Fibroblast of lung (primary cell): ENCODE data around the gene UBE2D2. TPM values are rescaled to one million over a fixed set of nuclear protein-coding genes. Genes with fewer than 3 reads are reported as not detected.

Experiments used
- DNase-seq, 2 donors: peaks; one replicate each; pipeline versions ENCODE4 v3.0.0 to v3.0.0-alpha.2; 2010; ENCODE audit warnings: low read depth in 2 of 2
- H2AFZ ChIP-seq: 2 replicates; pipeline ENCODE4 v1.5.1; 2012; ENCODE audit warnings: low read length, control low read depth, inconsistent platforms
- H3K27ac ChIP-seq: 2 replicates; pipeline ENCODE4 v1.5.1; 2011; ENCODE audit warnings: low read length, control low read depth; ENCODE audit not compliant: insufficient read depth
- H3K27me3 ChIP-seq: 2 replicates; pipeline ENCODE4 v1.5.1; 2011; ENCODE audit warnings: mild to moderate bottlenecking, low read length; ENCODE audit not compliant: control insufficient read depth, insufficient read depth
- H3K36me3 ChIP-seq: 2 replicates; pipeline ENCODE4 v1.5.1; 2011; ENCODE audit warnings: low read length; ENCODE audit not compliant: control insufficient read depth, insufficient read depth
- H3K4me1 ChIP-seq: 2 replicates; pipeline ENCODE4 v1.5.1; 2011; ENCODE audit warnings: low read length; ENCODE audit not compliant: control insufficient read depth, insufficient read depth; ENCODE audit errors: extremely low read depth
- H3K4me2 ChIP-seq: 2 replicates; pipeline ENCODE4 v1.5.1; 2011; ENCODE audit warnings: low read length, control low read depth; ENCODE audit not compliant: insufficient read depth; ENCODE audit errors: extremely low read depth
- H3K4me3 ChIP-seq, 4 experiments: fragments of 200-600 bp in 1 of 4; sonication (generic) in 1 of 4; replicated peaks in 1 of 4; 2 replicates each; pipeline ENCODE4 v1.5.1; 2011 to 2016; ENCODE audit warnings: low read length in 4 of 4, low read depth in 3 of 4, mild to moderate bottlenecking in 3 of 4, control low read depth in 2 of 4, inconsistent platforms in 1 of 4, mixed read lengths in 1 of 4; ENCODE audit not compliant: insufficient read depth in 1 of 4; ENCODE audit errors: control extremely low read depth in 1 of 4
- H3K79me2 ChIP-seq: 2 replicates; pipeline ENCODE4 v1.5.1; 2012; ENCODE audit warnings: mild to moderate bottlenecking, low read length, inconsistent platforms; ENCODE audit not compliant: control insufficient read depth, insufficient read depth
- H3K9ac ChIP-seq: 2 replicates; pipeline ENCODE4 v1.5.1; 2011; ENCODE audit warnings: mild to moderate bottlenecking, low read length, control low read depth; ENCODE audit not compliant: insufficient read depth
- H3K9me3 ChIP-seq: 2 replicates; pipeline ENCODE4 v1.5.1; 2012; ENCODE audit warnings: low read depth, low read length; ENCODE audit not compliant: control insufficient read depth, insufficient read depth
- H4K20me1 ChIP-seq: 2 replicates; pipeline ENCODE4 v1.5.1; 2011; ENCODE audit warnings: low read length; ENCODE audit not compliant: control insufficient read depth, insufficient read depth; ENCODE audit errors: extremely low read depth
- CTCF ChIP-seq, 2 donors: IDR thresholded peaks in 1 of 2; conservative IDR thresholded peaks in 1 of 2; 1 replicate in 1 of 2; 2 replicates in 1 of 2; pipeline ENCODE4 v1.5.1; 2011 to 2012; ENCODE audit warnings: low read length in 2 of 2, control low read depth in 1 of 2, inconsistent platforms in 1 of 2, low read depth in 1 of 2, mild to moderate bottlenecking in 1 of 2
- EZH2 ChIP-seq: IDR thresholded peaks from 2 replicates; pipeline ENCODE4 v1.5.1; 2012; ENCODE audit warnings: low read length, control low read depth, mild to moderate bottlenecking; ENCODE audit errors: missing control alignments
- polyA plus RNA-seq, 2 donors: library from polyadenylated mRNA; depleted of rRNA in 1 of 2; stranded (reverse) in 1 of 2; unstranded in 1 of 2; fragments of >200 nt; gene quantifications; 2 replicates each; pipeline ENCODE4 v1.2.1, GENCODE V29; 2011 to 2012; ENCODE audit warnings: missing spikeins in 1 of 2
- total RNA-seq: library from RNA; depleted of rRNA; stranded (reverse); fragments of >200 nt; gene quantifications from 2 replicates; pipeline ENCODE4 v1.2.1, GENCODE V29; 2014

Gene UBE2D2
- total and polyA plus RNA-seq, 2 donors (not counting 1 experiment from before 2014, with no cell fraction given) = 56.5 to 62.9 TPM

GRCh38 chr5:139646111-139646510 is 85.0 kb downstream of the UBE2D2 start:
- no peak overlapping the region for H2AFZ ChIP-seq
- no peaks in the 10 kb centered on the region for H3K9me3 ChIP-seq
- H3K4me3 ChIP-seq = no peak overlapping the region
- H4K20me1 ChIP-seq = no peaks in the 10 kb centered on the region
- TF ChIP-seq CTCF (conservative IDR thresholded peaks at IDR 0.05 in 1 of 2, IDR thresholded peaks at IDR 0.05 in 1 of 2; ENCODE audit: low read depth in 1 of 2, low read length in 2 of 2) = no peak
- peak; percentile 4 for TF ChIP-seq EZH2
- H3K4me1 ChIP-seq = peaks cover 2% of the 10 kb centered on the region
- H3K27ac ChIP-seq = no peak overlapping the region
- H3K36me3 ChIP-seq = no peaks in the 10 kb centered on the region
- no peak for DNase-seq
- peaks cover 7% of the 10 kb centered on the region for H3K79me2 ChIP-seq
- peaks cover 11% of the 10 kb centered on the region for H3K27me3 ChIP-seq
- no peak overlapping the region for H3K4me2 ChIP-seq
- no peak overlapping the region for H3K9ac ChIP-seq

GRCh38 chr5:139646912-139647505 is 85.9 kb downstream of the UBE2D2 start:
- H3K9ac ChIP-seq = no peak overlapping the region

More at GRCh38 chr5:139646912-139647505, 85.9 kb downstream of the UBE2D2 start:
- H3K36me3 ChIP-seq = no peaks in the 10 kb centered on the region
- no peak overlapping the region for H2AFZ ChIP-seq
- peaks cover 8% of the 10 kb centered on the region for H3K4me1 ChIP-seq
- H3K9me3 ChIP-seq = no peaks in the 10 kb centered on the region
- peak overlapping the region in 1 of 4 experiments; percentile 11 for H3K4me3 ChIP-seq
- H3K27me3 ChIP-seq = peaks cover 11% of the 10 kb centered on the region
- DNase-seq = no peak
- no peak overlapping the region for H3K27ac ChIP-seq
- H4K20me1 ChIP-seq = no peaks in the 10 kb centered on the region
- H3K79me2 ChIP-seq = peaks cover 7% of the 10 kb centered on the region
- TF ChIP-seq EZH2 (no peak), CTCF (conservative IDR thresholded peaks at IDR 0.05 in 1 of 2, IDR thresholded peaks at IDR 0.05 in 1 of 2; ENCODE audit: low read depth in 1 of 2, low read length in 2 of 2) (no peak)
- peak overlapping the region; percentile 45 for H3K4me2 ChIP-seq
